Chondrocyte (in vitro differentiated cells): ENCODE results near the gene ARHGAP6. TPM values are rescaled to one million over a fixed set of nuclear protein-coding genes. Genes with fewer than 3 reads are reported as not detected.
"Not testable (repeated sequence)": the region's sequence is repeated elsewhere in the genome, so short reads cannot be mapped to it uniquely, and the experiment has no call there.

Experiments used
- DNase-seq: peaks from one replicate; pipeline ENCODE4 v3.0.0; 2021; ENCODE audit warnings: mixed read lengths, low spot score
- H3K27ac Mint-ChIP-seq: one replicate; pipeline ENCODE4 v1.8.0; 2021; ENCODE audit warnings: mild to moderate bottlenecking, moderate library complexity, mixed read lengths; ENCODE audit not compliant: unreplicated experiment
- H3K27me3 Mint-ChIP-seq: 2 replicates; pipeline ENCODE4 v1.8.0; 2021; ENCODE audit warnings: low read depth, mixed read lengths
- H3K36me3 Mint-ChIP-seq: 2 replicates; pipeline ENCODE4 v1.8.0; 2021; ENCODE audit warnings: low read depth, mixed read lengths
- H3K4me1 Mint-ChIP-seq: 2 replicates; pipeline ENCODE4 v1.8.0; 2021; ENCODE audit warnings: low read depth, mild to moderate bottlenecking, mixed read lengths
- H3K4me3 Mint-ChIP-seq: one replicate; pipeline ENCODE4 v1.8.0; 2021; ENCODE audit warnings: mild to moderate bottlenecking, moderate library complexity, mixed read lengths; ENCODE audit not compliant: unreplicated experiment
- H3K9me3 Mint-ChIP-seq: 2 replicates; pipeline ENCODE4 v1.8.0; 2021; ENCODE audit warnings: low read depth, mixed read lengths
- CTCF ChIP-seq: fragments of 200-600 bp; sonication (generic); IDR thresholded peaks from 2 replicates; pipeline ENCODE4 v1.5.0; 2021; ENCODE audit warnings: antibody characterized with exemption, mild to moderate bottlenecking, moderate library complexity
- total RNA-seq: library from RNA; stranded (reverse); gene quantifications from 3 replicates; pipeline ENCODE4 v1.2.1, GENCODE V29; 2021

The ARHGAP6 gene
- total RNA-seq, 1 donor from 2014 or later: 1.5 TPM

- no peaks in the 10 kb centered on the region for H3K27me3 Mint-ChIP-seq
- no peak overlapping the region for H3K4me3 Mint-ChIP-seq
- DNase-seq: no peak
- peaks cover 10% of the 10 kb centered on the region for H3K4me1 Mint-ChIP-seq
- TF ChIP-seq CTCF: no peak
- no peak overlapping the region for H3K27ac Mint-ChIP-seq
- peaks cover 22% of the 10 kb centered on the region for H3K9me3 Mint-ChIP-seq
- no peaks in the 10 kb centered on the region for H3K36me3 Mint-ChIP-seq
Observed at GRCh38 chrX:11588097-11588496, 77.6 kb downstream of the ARHGAP6 start.

- peaks cover 12% of the 10 kb centered on the region for H3K4me1 Mint-ChIP-seq
- H3K36me3 Mint-ChIP-seq: no peaks in the 10 kb centered on the region
- no peak for TF ChIP-seq CTCF
- DNase-seq: no peak
- H3K27me3 Mint-ChIP-seq: no peaks in the 10 kb centered on the region
- H3K27ac Mint-ChIP-seq: no peak overlapping the region
- peaks cover 22% of the 10 kb centered on the region for H3K9me3 Mint-ChIP-seq
- H3K4me3 Mint-ChIP-seq: no peak overlapping the region
Observed at GRCh38 chrX:11585174-11585573, 80.5 kb downstream of the ARHGAP6 start.

GRCh38 chrX:11580789-11581188 is 84.9 kb downstream of the ARHGAP6 start:
- Mint-ChIP-seq H3K27me3 (no peaks in the 10 kb centered on the region), H3K27ac (no peak overlapping the region), H3K36me3 (no peaks in the 10 kb centered on the region), H3K4me1 (peaks cover 8% of the 10 kb centered on the region), H3K4me3 (no peak overlapping the region), H3K9me3 (peaks cover 18% of the 10 kb centered on the region)
- DNase-seq: no peak
- TF ChIP-seq CTCF: no peak

GRCh38 chrX:11579636-11580600 is 85.8 kb downstream of the ARHGAP6 start:
- peaks cover 8% of the 10 kb centered on the region for H3K4me1 Mint-ChIP-seq
- H3K36me3 Mint-ChIP-seq: no peaks in the 10 kb centered on the region

GRCh38 chrX:11578301-11578700 is 87.4 kb downstream of the ARHGAP6 start:
- H3K27ac Mint-ChIP-seq, H3K4me3 Mint-ChIP-seq, H3K36me3 Mint-ChIP-seq, DNase-seq, H3K4me1 Mint-ChIP-seq, H3K27me3 Mint-ChIP-seq: not testable (repeated sequence)
- peaks cover 20% of the 10 kb centered on the region for H3K9me3 Mint-ChIP-seq

More at GRCh38 chrX:11579636-11580600, 85.8 kb downstream of the ARHGAP6 start:
- peaks cover 20% of the 10 kb centered on the region for H3K9me3 Mint-ChIP-seq
- TF ChIP-seq CTCF: no peak
- no peak overlapping the region for H3K4me3 Mint-ChIP-seq
- H3K27ac Mint-ChIP-seq: peak overlapping the region; percentile 14
- no peaks in the 10 kb centered on the region for H3K27me3 Mint-ChIP-seq
- DNase-seq: no peak
